GM06990 (cell line): ENCODE results near the gene MOB3B.

Experiments
- DNase-seq: peaks from one replicate; pipeline ENCODE4 v3.0.0-alpha.2; 2011; ENCODE audit not compliant: insufficient read length; ENCODE audit errors: extremely low read depth
- H3K27me3 ChIP-seq: replicated peaks from 2 replicates; pipeline ENCODE4 v1.6.0; 2011; ENCODE audit warnings: low read length; ENCODE audit not compliant: control insufficient read depth, insufficient read depth
- H3K36me3 ChIP-seq: 2 replicates; pipeline ENCODE4 v1.5.1; 2011; ENCODE audit warnings: low read length; ENCODE audit not compliant: control insufficient read depth, insufficient read depth
- H3K4me3 ChIP-seq: replicated peaks from 2 replicates; pipeline ENCODE4 v1.5.1; 2011; ENCODE audit warnings: low read depth, mild to moderate bottlenecking, control low read depth, low read length
- TF ChIP-seq, protein P1 (sequence below): IDR thresholded peaks from 2 replicates; pipeline ENCODE4 v1.5.1; 2011; ENCODE audit warnings: low read length, control low read depth, mild to moderate bottlenecking, inconsistent platforms; ENCODE audit not compliant: insufficient read depth, poor library complexity, severe bottlenecking

MOB3B gene

DNA sequence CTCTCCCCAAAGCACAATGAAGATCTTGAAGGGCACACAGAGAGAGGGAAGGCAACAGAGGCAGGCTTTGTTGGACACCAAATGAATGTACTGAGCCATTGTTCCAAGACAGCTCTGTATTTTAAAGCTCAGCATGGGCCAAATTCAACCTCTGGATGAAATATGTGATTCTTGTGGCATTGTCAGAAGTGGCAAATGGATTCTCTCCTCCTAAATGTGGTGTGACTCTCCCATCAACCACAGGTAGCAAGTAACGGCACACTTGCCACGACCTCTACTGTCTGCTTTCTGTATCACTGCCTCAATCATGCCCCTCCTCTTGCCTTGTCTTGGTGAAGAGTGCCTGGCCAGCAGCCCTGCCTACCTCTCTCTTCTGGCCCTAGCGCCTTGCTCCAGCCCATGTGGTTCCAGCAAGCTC is 6.1 kb upstream of the MOB3B start:
- DNase-seq = no peak
- H3K27me3 ChIP-seq = no peaks in the 10 kb centered on the region
- no peaks in the 10 kb centered on the region for H3K36me3 ChIP-seq
- TF ChIP-seq, protein P1, sequence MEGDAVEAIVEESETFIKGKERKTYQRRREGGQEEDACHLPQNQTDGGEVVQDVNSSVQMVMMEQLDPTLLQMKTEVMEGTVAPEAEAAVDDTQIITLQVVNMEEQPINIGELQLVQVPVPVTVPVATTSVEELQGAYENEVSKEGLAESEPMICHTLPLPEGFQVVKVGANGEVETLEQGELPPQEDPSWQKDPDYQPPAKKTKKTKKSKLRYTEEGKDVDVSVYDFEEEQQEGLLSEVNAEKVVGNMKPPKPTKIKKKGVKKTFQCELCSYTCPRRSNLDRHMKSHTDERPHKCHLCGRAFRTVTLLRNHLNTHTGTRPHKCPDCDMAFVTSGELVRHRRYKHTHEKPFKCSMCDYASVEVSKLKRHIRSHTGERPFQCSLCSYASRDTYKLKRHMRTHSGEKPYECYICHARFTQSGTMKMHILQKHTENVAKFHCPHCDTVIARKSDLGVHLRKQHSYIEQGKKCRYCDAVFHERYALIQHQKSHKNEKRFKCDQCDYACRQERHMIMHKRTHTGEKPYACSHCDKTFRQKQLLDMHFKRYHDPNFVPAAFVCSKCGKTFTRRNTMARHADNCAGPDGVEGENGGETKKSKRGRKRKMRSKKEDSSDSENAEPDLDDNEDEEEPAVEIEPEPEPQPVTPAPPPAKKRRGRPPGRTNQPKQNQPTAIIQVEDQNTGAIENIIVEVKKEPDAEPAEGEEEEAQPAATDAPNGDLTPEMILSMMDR = peak; percentile 53
- H3K4me3 ChIP-seq = no peak overlapping the region

DNA sequence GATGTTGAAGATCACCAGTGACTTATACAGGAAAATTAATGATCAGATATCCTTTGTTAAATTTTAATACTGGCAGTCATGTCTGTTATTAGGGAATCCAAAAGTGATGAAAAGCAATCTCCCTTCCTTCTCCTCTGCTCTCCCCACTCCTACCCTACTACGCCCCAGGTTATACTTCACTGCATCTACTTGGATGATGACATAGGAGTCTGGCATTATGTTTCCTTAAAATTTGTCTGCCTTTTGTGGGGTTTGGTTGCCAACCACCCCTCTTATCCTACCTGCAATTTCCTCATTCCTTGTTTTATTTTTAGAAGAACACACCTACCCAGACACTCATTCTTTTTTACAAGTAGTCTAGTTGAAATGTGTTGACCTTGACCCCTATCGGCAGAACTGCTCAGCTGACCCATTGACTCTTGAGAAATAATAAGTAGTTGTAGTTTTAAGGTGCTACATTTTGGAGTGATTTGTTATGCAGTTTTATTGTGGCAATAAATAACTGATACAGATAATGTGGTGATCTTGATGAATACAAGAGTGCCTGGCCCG is 5.1 kb upstream of the MOB3B start:
- no peak for DNase-seq
- Histone ChIP-seq H3K27me3 (no peaks in the 10 kb centered on the region), H3K36me3 (no peaks in the 10 kb centered on the region), H3K4me3 (no peak overlapping the region)
- TF ChIP-seq, protein P1 = no peak

GRCh38 chr9:27534131-27534530 is 4.5 kb upstream of the MOB3B start:
- DNase-seq = no peak
- Histone ChIP-seq H3K4me3 (no peak overlapping the region), H3K27me3 (no peaks in the 10 kb centered on the region), H3K36me3 (no peaks in the 10 kb centered on the region)
- TF ChIP-seq, protein P1 = no peak

DNA sequence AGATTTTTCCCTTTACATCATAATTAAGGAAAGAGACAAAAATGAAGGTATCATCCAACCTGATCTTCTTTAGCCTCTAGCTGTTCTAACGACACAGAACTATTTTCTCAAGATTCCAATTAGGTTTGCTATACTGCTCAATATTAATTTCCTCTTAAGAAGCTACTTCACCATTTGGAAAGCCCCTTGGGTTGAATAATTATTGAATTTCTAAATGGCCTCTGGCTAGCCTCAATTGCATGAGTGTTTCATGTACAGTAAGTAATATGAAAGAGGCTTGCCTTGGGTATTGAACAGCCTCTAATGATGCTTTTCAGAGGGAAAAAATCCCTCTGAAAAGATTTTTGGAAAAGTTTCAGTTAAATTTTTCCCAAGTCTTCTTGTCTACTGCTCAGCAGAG is 3.7 kb upstream of the MOB3B start:
- Histone ChIP-seq H3K36me3 (no peaks in the 10 kb centered on the region), H3K4me3 (no peak overlapping the region), H3K27me3 (no peaks in the 10 kb centered on the region)
- no peak for DNase-seq
- TF ChIP-seq, protein P1 = no peak

DNA sequence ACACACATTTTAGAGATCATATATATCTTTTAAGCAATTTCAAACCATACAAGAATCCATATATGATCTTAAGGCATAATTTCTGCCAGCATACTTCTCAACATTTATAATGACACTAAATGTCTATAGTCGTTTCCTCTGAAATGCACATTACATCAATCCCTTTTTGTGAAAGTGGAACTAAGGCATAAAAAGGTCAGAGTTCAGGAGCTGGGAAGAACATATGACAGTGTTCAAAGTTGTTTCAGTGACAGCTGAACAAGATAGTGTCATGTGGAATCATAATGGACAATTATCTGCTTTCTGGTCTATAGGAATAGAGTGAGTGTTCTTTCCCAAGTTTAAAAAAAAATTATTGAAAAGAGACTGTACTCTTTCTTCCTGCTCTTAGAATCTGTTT is 2.4 kb upstream of the MOB3B start:
- no peaks in the 10 kb centered on the region for H3K27me3 ChIP-seq
- no peak overlapping the region for H3K4me3 ChIP-seq
- no peaks in the 10 kb centered on the region for H3K36me3 ChIP-seq
- TF ChIP-seq, protein P1 = no peak
- no peak for DNase-seq

DNA sequence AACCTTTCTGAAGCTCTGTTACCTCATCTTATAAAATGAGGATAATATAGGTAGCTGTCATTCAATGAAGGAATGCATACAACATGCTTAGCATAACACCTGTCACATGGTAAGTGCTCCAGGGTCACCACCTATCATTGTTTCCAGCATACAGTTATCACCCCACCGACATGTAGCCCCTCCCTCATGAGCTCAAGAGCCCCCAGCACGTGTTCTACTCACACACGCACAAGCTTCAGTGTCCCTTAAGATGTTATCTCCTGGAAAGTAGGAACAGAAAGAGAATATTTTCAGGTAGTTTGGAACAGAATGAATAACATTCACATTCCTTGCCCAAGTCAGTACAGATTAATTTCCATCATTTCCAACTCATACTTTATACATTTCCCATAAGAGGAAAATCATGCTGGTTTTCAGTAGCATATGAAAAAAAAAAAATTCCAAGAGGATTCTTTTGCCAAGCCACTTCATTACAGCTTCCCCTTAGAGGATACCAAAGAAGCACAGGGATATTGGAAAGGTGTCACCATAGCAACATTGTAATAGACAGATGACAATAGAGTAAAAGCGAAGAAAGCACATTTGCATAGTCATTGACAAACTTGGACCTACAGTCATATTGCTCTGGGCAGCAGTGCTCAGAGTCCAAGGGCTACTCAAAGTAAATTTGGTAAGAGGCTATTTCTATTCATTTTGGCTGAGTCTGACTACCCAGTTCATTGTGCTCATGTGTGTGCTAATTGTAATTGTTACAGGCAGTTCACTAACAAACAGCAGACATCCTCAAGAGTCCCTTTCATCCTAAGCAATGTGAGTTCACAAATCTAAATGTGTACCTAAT is 1.5 kb upstream of the MOB3B start:
- TF ChIP-seq, protein P1 = no peak

More for the DNA sequence above, 1.5 kb upstream of the MOB3B start:
- no peaks in the 10 kb centered on the region for H3K36me3 ChIP-seq
- no peaks in the 10 kb centered on the region for H3K27me3 ChIP-seq
- H3K4me3 ChIP-seq = no peak overlapping the region
- DNase-seq = no peak
